Thymus (tissue), 11 donors: Measurements from ENCODE around the gene MUC5AC. TPM values are rescaled to one million over a fixed set of nuclear protein-coding genes. Genes with fewer than 3 reads are reported as not detected.

Experiments
- DNase-seq, 9 donors: peaks; one replicate each; pipeline ENCODE4 v3.0.0-alpha.2; 2013; ENCODE audit warnings: low spot score in 9 of 9, low read depth in 6 of 9, missing footprints in 1 of 9
- H3K27ac ChIP-seq, 2 donors: one replicate each; pipeline ENCODE4 v1.5.1; 2013; ENCODE audit warnings: control low read depth in 1 of 2, low read depth in 1 of 2, low read length in 1 of 2, mild to moderate bottlenecking in 1 of 2, moderate library complexity in 1 of 2
- H3K27me3 ChIP-seq, 2 donors: one replicate each; pipeline ENCODE4 v1.5.1; 2013; ENCODE audit warnings: low read length in 1 of 2; ENCODE audit not compliant: control insufficient read depth in 2 of 2, insufficient read depth in 1 of 2
- H3K36me3 ChIP-seq, 2 donors: one replicate each; pipeline ENCODE4 v1.5.1; 2013; ENCODE audit warnings: low read length in 1 of 2, mild to moderate bottlenecking in 1 of 2, moderate library complexity in 1 of 2; ENCODE audit not compliant: control insufficient read depth in 2 of 2, insufficient read depth in 2 of 2
- H3K4me1 ChIP-seq, 2 donors: one replicate each; pipeline ENCODE4 v1.5.1; 2013; ENCODE audit warnings: low read length in 2 of 2; ENCODE audit not compliant: control insufficient read depth in 2 of 2, insufficient read depth in 2 of 2
- H3K4me3 ChIP-seq, 2 donors: one replicate each; pipeline ENCODE4 v1.5.1; 2013; ENCODE audit warnings: low read length in 2 of 2, control low read depth in 1 of 2, mild to moderate bottlenecking in 1 of 2
- H3K9me3 ChIP-seq, 2 donors: one replicate each; pipeline ENCODE4 v1.5.1; 2013; ENCODE audit warnings: low read length in 1 of 2, mild to moderate bottlenecking in 1 of 2; ENCODE audit not compliant: control insufficient read depth in 2 of 2, insufficient read depth in 1 of 2
- WGBS: extraction: QIAGEN DNeasy Blood & Tissue Kit; methylation state at CpG from one replicate; pipeline ENCODE4 v1.1.7; 2013; 5-methylcytosine and 5-hydroxymethylcytosine counted together
- polyA plus RNA-seq: library from polyadenylated mRNA; stranded (reverse); fragments of 200-250 nt; gene quantifications from one replicate; pipeline ENCODE4 v1.2.3, GENCODE V29; 2013
- total RNA-seq: library from RNA; stranded (reverse); fragments of 120-200 nt; gene quantifications from one replicate; pipeline ENCODE4 v1.2.4, GENCODE V29; 2013
- donor health status: healthy.

Gene MUC5AC
- total and polyA plus RNA-seq, 2 donors: 0.02 to 0.05 TPM

DNA sequence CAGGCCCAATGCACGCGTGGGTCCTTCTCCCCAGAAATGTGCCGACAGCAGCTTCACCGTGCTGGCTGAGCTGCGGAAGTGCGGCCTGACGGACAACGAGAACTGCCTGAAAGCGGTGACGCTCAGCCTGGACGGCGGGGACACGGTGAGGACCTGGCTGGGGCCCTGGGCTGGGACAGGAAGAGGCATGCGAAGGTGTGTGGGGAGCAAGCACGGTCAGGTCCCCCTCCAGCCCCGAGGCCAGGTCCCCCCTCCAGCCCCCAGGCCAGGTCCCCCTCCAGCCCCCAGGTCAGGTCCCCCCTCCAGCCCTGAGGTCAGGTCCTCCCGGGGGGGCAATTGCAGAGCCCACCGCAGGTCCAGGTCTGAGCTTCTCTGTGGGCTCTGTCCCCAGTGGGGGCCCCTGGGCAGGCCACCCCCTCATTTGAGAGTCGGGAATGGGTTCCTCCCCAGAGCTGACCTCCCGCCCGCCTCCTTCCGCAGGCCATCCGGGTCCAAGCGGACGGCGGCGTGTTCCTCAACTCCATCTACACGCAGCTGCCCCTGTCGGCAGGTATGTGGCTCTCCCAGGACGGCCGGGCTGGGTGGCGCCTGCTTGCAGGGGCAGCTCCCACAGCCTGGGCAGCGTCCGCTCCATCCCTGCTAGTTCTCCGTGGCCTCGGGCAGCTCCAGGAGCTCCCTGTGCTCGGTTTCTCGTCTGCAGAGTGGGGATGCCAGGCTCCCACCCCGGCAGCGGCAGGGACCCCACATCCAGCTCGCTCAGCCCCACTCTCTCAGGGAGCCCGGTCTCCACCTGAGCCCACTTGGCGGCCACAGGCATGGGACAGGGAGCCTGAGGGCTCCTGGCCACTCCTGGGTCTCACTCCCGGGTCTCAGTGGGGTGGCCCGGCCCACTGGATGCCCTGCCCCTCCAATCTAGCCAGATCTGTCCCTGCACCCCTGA, 73.0 kb downstream of the MUC5AC start:
- no peaks in the 10 kb centered on the region for H3K4me1 ChIP-seq
- no peaks in the 10 kb centered on the region for H3K27me3 ChIP-seq
- no peak overlapping the region for H3K4me3 ChIP-seq
- WGBS: 89% methylated on average over 45 of the region's 45 CpGs
- no peaks in the 10 kb centered on the region for H3K36me3 ChIP-seq
- H3K9me3 ChIP-seq: no peaks in the 10 kb centered on the region
- DNase-seq: no peak
- H3K27ac ChIP-seq: no peak overlapping the region

DNA sequence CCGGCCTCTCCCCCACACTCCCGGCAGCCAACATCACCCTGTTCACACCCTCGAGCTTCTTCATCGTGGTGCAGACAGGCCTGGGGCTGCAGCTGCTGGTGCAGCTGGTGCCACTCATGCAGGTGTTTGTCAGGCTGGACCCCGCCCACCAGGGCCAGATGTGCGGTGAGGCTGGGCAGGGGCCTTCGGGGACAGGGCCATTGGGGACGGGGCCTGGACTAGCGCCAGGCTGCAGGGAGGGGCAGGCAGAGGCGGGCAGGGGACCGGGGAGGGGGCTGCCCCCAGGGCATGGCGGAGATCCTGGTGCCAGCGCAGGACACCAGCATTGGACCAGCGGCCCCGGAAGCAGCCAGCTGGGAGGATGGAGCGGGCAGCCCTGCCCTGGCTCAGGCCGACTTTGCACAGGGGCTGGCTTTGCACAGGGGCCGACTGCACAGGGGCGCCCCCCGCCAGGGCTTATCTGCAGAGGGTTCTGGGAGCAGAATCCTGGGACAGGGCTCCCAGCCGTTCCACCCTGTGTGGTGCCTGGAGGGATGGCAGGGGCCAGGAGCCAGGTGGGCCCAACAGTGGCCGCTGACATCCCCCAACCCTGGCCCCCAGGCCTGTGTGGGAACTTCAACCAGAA, 73.8 kb downstream of the MUC5AC start:
- DNase-seq: no peak
- no peak overlapping the region for H3K4me3 ChIP-seq
- H3K27ac ChIP-seq: no peak overlapping the region
- H3K27me3 ChIP-seq: no peaks in the 10 kb centered on the region
- 81% methylated on average over 22 of the region's 22 CpGs for WGBS
- no peaks in the 10 kb centered on the region for H3K9me3 ChIP-seq
- H3K36me3 ChIP-seq: no peaks in the 10 kb centered on the region
- no peaks in the 10 kb centered on the region for H3K4me1 ChIP-seq

DNA sequence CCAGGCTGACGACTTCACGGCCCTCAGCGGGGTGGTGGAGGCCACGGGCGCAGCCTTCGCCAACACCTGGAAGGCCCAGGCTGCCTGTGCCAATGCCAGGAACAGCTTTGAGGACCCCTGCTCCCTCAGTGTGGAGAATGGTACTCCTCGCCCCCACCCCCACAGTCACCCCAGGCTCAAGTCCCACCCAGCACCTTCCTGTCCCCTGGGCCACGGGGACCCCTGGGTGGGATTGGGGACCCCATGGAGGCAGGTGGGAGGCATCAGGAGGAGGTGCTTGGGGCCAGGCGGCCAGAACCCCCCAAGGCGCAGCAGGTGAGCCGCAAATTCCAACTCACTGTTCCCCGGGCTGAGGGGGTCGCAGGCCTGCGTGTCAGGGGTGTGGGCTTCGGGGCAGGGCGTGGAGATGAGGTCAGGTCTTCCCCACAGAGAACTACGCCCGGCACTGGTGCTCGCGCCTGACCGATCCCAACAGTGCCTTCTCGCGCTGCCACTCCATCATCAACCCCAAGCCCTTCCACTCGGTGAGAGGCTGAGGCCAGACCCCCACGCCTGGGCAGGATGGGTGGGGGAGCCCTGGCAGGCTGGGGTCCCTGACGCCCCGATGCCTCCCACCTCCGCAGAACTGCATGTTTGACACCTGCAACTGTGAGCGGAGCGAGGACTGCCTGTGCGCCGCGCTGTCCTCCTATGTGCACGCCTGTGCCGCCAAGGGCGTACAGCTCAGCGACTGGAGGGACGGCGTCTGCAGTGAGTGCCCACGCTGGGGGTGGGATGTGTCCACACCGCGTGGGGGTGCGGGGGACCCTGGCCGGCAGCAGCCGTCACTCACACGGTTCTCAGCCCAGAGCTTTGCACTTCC, 74.5 kb downstream of the MUC5AC start:
- no peaks in the 10 kb centered on the region for H3K27me3 ChIP-seq
- H3K27ac ChIP-seq: no peak overlapping the region
- no peak for DNase-seq
- H3K9me3 ChIP-seq: no peaks in the 10 kb centered on the region
- H3K36me3 ChIP-seq: no peaks in the 10 kb centered on the region
- H3K4me1 ChIP-seq: no peaks in the 10 kb centered on the region
- no peak overlapping the region for H3K4me3 ChIP-seq
- 85% methylated on average over 46 of the region's 46 CpGs for WGBS

DNA sequence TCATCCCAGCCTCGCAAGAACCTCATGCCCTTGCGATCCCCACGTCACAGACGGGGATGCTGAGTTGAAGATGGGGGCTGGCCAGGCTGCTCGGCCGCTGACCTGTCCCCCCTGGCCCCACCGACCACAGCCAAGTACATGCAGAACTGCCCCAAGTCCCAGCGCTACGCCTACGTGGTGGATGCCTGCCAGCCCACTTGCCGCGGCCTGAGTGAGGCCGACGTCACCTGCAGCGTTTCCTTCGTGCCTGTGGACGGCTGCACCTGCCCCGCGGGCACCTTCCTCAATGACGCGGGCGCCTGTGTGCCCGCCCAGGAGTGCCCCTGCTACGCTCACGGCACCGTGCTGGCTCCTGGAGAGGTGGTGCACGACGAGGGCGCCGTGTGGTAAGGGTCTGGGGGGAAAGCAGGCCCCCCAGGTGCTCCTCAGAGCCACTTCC, 75.1 kb downstream of the MUC5AC start:
- Histone ChIP-seq H3K4me1 (no peaks in the 10 kb centered on the region), H3K27me3 (no peaks in the 10 kb centered on the region), H3K9me3 (no peaks in the 10 kb centered on the region), H3K4me3 (no peak overlapping the region), H3K27ac (no peak overlapping the region), H3K36me3 (no peaks in the 10 kb centered on the region)
- 84% methylated on average over 30 of the region's 30 CpGs for WGBS
- no peak for DNase-seq

DNA sequence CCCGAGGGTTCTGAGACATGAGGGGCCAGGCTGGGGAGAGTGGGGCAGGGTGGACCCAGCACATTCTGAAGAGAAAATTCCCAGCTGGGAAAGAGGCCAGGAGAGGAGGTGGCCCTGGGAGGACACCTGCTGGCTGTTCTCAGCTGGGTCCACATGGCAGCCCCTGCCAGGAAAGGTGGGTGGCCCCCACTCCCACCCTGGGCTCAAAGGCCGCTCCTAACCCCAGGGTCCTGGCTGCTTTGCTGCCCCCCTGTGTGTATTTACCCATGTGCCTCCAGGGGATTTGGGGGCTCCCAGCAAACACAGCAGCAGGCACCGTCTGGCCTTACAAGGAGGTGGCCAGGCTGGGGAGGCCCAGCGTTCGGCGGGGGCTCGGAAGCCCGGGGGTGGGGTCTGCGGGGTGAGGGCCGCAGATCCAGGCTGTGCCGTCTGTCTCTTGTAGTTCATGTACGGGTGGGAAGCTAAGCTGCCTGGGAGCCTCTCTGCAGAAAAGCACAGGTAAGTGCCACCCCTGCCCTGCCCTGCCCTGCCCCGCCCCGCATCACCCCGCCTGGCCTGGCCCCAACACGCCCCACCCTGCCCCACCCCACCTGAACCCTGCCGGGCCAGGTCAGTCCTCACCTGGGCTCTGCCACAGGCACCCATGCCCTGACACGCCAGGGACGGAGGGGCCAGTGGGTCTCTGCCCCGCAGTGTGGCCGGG, 75.7 kb downstream of the MUC5AC start:
- H3K27ac ChIP-seq: no peak overlapping the region
- no peaks in the 10 kb centered on the region for H3K36me3 ChIP-seq
- DNase-seq: no peak
- no peaks in the 10 kb centered on the region for H3K4me1 ChIP-seq
- 86% methylated on average over 21 of the region's 21 CpGs for WGBS
- no peak overlapping the region for H3K4me3 ChIP-seq
- no peaks in the 10 kb centered on the region for H3K27me3 ChIP-seq
- H3K9me3 ChIP-seq: peaks cover 0 to 2% of the 10 kb centered on the region in 2 donors

DNA sequence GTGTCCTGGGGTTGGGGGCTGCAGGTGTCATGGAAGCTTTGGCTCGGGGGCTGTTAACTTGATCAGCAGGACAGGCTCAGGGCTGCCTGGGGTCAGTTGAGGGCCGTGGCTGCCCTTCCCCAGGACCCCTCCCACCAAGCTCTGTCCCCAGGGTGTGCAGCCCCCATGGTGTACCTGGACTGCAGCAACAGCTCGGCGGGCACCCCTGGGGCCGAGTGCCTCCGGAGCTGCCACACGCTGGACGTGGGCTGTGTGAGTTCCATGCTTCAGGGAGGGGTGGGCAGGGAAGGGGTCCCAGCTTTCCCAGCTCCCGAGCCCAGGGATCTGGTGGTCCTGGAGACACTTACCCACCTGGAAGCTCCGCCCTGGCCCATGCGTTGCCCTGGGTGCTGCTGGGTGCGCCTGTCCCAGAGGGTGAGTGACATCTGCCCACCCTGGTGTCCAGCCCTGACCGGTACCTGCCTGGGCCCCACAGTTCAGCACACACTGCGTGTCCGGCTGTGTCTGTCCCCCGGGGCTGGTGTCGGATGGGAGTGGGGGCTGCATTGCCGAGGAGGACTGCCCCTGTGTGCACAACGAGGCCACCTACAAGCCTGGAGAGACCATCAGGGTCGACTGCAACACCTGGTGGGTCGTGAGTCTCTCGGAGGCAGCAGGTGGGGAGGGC, 76.4 kb downstream of the MUC5AC start:
- no peak for DNase-seq
- no peaks in the 10 kb centered on the region for H3K36me3 ChIP-seq
- no peak overlapping the region for H3K4me3 ChIP-seq
- no peak overlapping the region for H3K27ac ChIP-seq
- H3K27me3 ChIP-seq: no peaks in the 10 kb centered on the region
- WGBS: 84% methylated on average over 22 of the region's 22 CpGs
- H3K4me1 ChIP-seq: no peaks in the 10 kb centered on the region
- H3K9me3 ChIP-seq: peaks cover 0 to 2% of the 10 kb centered on the region in 2 donors

DNA sequence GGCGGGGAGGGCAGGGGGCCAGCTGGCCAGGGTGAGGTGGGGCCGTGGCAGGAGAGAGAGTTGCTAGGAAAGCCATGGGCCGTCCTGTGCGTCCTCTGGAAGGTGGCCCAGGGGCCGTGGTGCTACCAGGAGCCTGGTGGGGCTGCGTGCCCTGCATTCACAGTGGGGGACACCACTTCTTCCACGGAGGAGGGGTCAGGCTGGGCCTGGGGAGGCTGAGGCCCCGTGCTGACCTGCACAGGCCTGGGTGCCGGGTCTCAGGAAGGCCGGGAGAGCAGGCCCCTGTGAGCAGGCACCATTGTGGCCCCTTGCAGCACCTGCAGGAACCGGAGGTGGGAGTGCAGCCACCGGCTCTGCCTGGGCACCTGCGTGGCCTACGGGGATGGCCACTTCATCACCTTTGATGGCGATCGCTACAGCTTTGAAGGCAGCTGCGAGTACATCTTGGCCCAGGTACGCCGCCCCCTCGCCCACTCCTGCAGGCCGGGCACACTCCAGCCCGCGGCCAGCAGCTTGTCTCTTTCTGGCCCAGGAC, 77.1 kb downstream of the MUC5AC start:
- Histone ChIP-seq H3K36me3 (no peaks in the 10 kb centered on the region), H3K9me3 (peaks cover 2 to 4% of the 10 kb centered on the region in 2 donors), H3K27ac (no peak overlapping the region), H3K27me3 (no peaks in the 10 kb centered on the region), H3K4me3 (no peak overlapping the region), H3K4me1 (no peaks in the 10 kb centered on the region)
- no peak for DNase-seq
- WGBS: 91% methylated on average over 23 of the region's 23 CpGs

DNA sequence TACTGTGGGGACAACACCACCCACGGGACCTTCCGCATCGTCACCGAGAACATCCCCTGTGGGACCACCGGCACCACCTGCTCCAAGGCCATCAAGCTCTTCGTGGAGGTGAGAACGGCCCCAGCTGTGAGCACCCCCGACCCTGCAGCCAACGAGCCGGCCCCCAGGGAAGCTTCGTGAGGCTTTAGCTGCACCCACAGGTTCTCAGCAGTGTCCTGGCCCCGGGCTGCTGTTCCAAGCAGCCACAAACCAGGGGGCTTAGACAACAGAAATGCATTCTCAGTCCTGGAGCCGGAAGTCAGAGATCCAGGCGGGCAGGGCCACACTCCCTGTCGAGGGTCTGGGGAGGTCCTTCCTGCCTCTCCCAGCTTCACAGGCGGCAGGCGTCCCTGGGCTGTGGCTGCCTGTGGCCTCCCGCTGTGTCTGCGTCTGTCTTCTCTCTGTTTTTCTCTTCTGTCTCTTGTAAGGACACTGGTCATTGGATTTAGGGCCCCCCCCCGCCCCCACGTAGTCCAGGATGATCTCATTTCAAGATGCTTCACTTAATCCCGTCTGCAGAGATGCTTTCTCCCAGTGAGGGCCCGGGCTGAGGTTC, 77.7 kb downstream of the MUC5AC start:
- Histone ChIP-seq H3K4me1 (no peaks in the 10 kb centered on the region), H3K27ac (no peak overlapping the region), H3K9me3 (peaks cover 2 to 10% of the 10 kb centered on the region in 2 donors), H3K36me3 (no peaks in the 10 kb centered on the region), H3K4me3 (no peak overlapping the region), H3K27me3 (no peaks in the 10 kb centered on the region)
- WGBS: 88% methylated on average over 23 of the region's 23 CpGs
- no peak for DNase-seq
